NK-92 treated with Interleukin-12 subunit alpha and Interleukin-12 subunit beta, amount 100 ng/mL, for 24 hours (cell line): ENCODE results near the gene HTR2B.
A peak's percentile ranks its signal among the peaks of the same experiment; 100 is the strongest.
"Not testable (repeated sequence)": the region's sequence is repeated elsewhere in the genome, so short reads cannot be mapped to it uniquely, and the experiment has no call there.

Source experiments
- DNase-seq: peaks from one replicate; lab custom pipeline; 2025; lab: John Stamatoyannopoulos, UW

The HTR2B gene

DNA sequence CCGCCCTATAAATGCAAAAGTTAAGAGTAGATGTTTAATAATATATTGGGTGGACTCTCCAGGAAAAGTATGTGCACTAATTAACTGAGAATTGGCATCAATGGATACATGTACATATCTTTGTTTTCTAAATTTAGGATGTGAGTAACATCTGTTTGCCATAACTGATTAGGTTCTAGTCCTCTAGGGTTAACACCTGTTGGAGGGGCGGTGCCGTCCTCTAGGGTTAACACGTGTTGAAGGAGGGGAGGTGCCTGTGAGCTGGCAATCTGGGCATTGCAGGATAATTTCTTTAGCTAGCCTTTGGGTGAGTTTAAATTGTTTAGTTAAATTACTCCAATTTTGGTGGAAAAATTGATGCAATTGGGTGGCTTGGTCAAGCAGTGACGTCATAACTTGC, 30.9 kb downstream of the HTR2B start:
- no peak for DNase-seq

- no peak for DNase-seq
These were observed 36.1 kb downstream of the HTR2B start for GRCh38 chr2:231088754-231089153.

DNA sequence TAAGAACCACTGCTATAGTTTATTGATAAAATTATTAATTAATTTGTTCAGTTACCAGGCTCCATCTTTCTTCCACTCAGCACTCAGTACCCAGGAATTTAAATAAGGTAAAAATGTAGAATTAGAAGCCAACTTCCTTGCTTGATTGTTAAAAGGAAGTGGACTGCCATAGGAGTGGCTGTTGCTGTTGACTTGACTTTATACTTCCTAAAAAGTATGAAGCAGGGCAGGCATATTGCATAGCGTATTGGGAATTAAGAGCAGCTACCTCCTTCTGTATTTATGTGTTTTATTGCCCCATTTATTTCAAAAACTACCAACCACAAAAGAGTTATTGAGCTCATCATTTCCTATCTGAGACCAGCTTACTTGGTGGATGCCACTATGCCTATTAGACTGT, 40.3 kb downstream of the HTR2B start:
- no peak for DNase-seq

- DNase-seq, result peak; percentile 11
These were observed 55.3 kb downstream of the HTR2B start for GRCh38 chr2:231069379-231070054.

- DNase-seq, result peak; percentile 46
These were observed 56.2 kb downstream of the HTR2B start for GRCh38 chr2:231068525-231069222.

DNA sequence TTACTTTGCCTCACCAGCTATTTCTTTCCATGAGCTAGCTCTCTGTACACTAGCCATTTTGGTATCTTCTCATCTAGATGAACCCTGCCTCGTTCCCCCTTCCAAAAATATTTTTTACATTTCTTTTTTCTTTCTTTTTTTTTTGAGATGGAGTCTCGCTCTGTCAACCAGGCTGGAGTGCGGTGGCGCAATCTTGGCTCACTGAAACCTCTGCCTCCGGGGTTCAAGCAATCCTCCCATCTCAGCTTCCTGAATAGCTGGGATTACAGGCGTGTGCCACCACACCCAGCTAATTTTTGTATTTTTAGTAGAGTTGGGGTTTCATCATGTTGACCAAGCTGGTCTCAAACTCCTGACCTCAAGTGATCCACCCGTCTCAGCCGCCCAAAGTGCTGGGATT, 57.3 kb downstream of the HTR2B start:
- not testable (repeated sequence) for DNase-seq

GRCh38 chr2:231065966-231066365, 58.9 kb downstream of the HTR2B start:
- DNase-seq, result no peak

- no peak for DNase-seq
These were observed 61.5 kb downstream of the HTR2B start for GRCh38 chr2:231063347-231063746.

- DNase-seq, result no peak
These were observed 62.1 kb downstream of the HTR2B start for GRCh38 chr2:231062776-231063175.

DNA sequence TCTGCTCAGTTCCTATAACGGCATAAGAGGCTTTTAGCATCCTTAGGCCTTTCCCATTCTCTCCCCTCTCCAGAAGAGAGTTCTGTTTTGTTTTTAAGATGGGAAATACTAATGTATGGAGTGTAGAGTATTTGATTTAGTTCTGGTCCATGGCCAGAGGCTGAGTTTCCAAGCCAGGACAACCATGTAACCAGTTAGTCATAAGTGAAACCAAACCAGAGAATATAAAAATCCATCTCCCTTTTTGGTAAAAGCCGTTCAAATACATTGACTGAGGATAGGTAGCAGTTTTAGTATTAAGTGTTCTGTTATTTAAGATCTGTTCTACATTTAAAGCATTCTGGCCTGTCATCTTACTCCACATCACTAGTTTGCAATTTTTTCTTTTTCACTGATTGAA, 65.1 kb downstream of the HTR2B start:
- no peak for DNase-seq

GRCh38 chr2:231058761-231059550, 65.9 kb downstream of the HTR2B start:
- DNase-seq, result no peak
